ENCODE results near the gene CFAP77. TPM values are rescaled to one million over a fixed set of nuclear protein-coding genes. Genes with fewer than 3 reads are reported as not detected.

The CFAP77 gene
- total and polyA plus RNA-seq, 2 of the 4 experiments (the other 2 are of a cell fraction), result not detected

DNA sequence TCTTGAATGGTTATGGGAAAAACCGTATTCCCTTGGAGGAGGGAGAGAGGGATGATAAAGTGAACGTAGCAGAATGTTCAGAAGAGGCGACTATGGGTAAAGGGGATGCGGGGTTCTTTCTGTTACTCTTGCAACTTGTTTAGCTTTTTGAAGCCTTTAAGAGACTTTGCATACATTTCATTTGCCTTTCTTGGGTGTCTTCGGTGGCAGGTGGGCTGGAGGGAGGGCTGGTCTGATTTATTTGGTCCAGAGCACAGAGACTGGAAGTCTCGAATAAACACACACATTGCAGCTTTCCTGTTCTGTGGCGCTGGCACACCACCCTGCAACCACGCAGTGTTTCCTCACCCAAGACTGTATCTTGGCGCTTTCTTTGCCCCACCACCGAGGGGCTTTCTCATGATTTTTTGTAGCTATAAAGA lies 26.5 kb upstream of the CFAP77 start:
- Histone ChIP-seq H2BK5ac (ENCODE audit: low read depth, low read length, poor library complexity, severe bottlenecking) (no peak overlapping the region), H4K5ac (ENCODE audit: low read depth, low read length) (no peak overlapping the region), H2BK20ac (ENCODE audit: low read depth, low read length) (no peak overlapping the region), H3K23ac (ENCODE audit: low read depth, low read length) (no peak overlapping the region), H3K9me3 (ENCODE audit: control insufficient read depth, insufficient read depth, low read length) (no peaks in the 10 kb centered on the region), H3K14ac (replicated peaks; ENCODE audit: low read depth, low read length) (no peak overlapping the region), H4K20me1 (ENCODE audit: insufficient read depth, low read length) (no peaks in the 10 kb centered on the region; the same call in 1 of the 2 replicates), H2AK9ac (replicated peaks; ENCODE audit: low read depth, low read length, poor library complexity) (no peak overlapping the region), H3K18ac (ENCODE audit: low read depth, low read length) (no peak overlapping the region), H3K4me3 (ENCODE audit: insufficient read depth, low read depth, low read length) (no peak overlapping the region), H4K91ac (ENCODE audit: insufficient read depth, low read depth, low read length) (no peak overlapping the region), H3K9me1 (ENCODE audit: insufficient read depth, low read length) (0 out of 2 replicates have a peak, but pooled peaks cover 2% of the 10 kb centered on the region), H2BK120ac (ENCODE audit: low read depth, low read length) (no peak overlapping the region), H2BK15ac (ENCODE audit: low read depth, low read length) (no peak overlapping the region), H3K4me1 (ENCODE audit: control insufficient read depth, insufficient read depth, low read length) (no peaks in the 10 kb centered on the region), H2AK5ac (ENCODE audit: low read depth, low read length) (no peak overlapping the region), H2AFZ (replicated peaks; ENCODE audit: low read length, poor library complexity) (no peak overlapping the region), H3K27ac (ENCODE audit: insufficient read depth, low read length) (no peak overlapping the region), H3K4me2 (ENCODE audit: low read depth, low read length) (no peak overlapping the region), H3K36me3 (ENCODE audit: control insufficient read depth, insufficient read depth, low read length) (peaks cover 43% of the 10 kb centered on the region), H4K8ac (ENCODE audit: low read depth in 2 of 2, low read length in 2 of 2) (no peak overlapping the region), H3K4ac (ENCODE audit: low read depth, low read length) (no peak overlapping the region), H3K79me1 (ENCODE audit: low read depth in 1 of 2, low read length in 2 of 2) (peaks cover 0 to 4% of the 10 kb centered on the region in 2 experiments; a peak in 2 of 4 replicates), H3K27me3 (ENCODE audit: control insufficient read depth, insufficient read depth, low read length) (no peaks in the 10 kb centered on the region), H3K56ac (ENCODE audit: extremely low read depth, insufficient read depth, low read length) (no peak overlapping the region), H3K9ac (ENCODE audit: low read depth, low read length) (no peak overlapping the region)
- CTCF ChIA-PET, result no interaction called here
- ATAC-seq (ENCODE audit: low read depth) (no peak), DNase-seq (no peak)
- WGBS, 2 experiments (ENCODE audit: extremely low coverage in 2 of 2, insufficient read length in 1 of 2), result 100% methylated on average over 3 of the region's 10 CpGs; no CpG with 5 or more reads in 1 of the 2 experiments
- no peak for TF ChIP-seq CEBPB (IDR thresholded peaks at IDR 0.05; ENCODE audit: low read depth, low read length)
- TF ChIP-seq CHD1 (IDR thresholded peaks at IDR 0.05; ENCODE audit: low read depth, low read length), result no peak
- TF ChIP-seq MXI1 (IDR thresholded peaks at IDR 0.05; ENCODE audit: borderline replicate concordance, low read depth, low read length), result no peak
- TF ChIP-seq MAZ (IDR thresholded peaks at IDR 0.05; ENCODE audit: borderline replicate concordance, low read depth, low read length), result no peak
- TF ChIP-seq BHLHE40 (IDR thresholded peaks at IDR 0.05; ENCODE audit: low read depth, low read length), result no peak
- no peak for TF ChIP-seq FOS (IDR thresholded peaks at IDR 0.05; ENCODE audit: low read depth, low read length)
- TF ChIP-seq ELK1 (IDR thresholded peaks at IDR 0.05; ENCODE audit: borderline replicate concordance, low read depth, low read length), result no peak
- TF ChIP-seq NFE2L2 (IDR thresholded peaks at IDR 0.05; ENCODE audit: low read depth, low read length), result no peak
- POLR2A ChIA-PET (ENCODE audit: unreplicated experiment), result interaction anchor here (0.5 kb wide), 1 partner anchor 22 kb away, joined by 4 read pairs; no protein-coding TSS in a partner anchor
- no TSS peak for BruUV-seq (replicated peaks)
- dilution Hi-C loops (cut with HindIII; ENCODE audit: low sequenced_read_pairs, unreplicated experiment) (no loop called here), intact Hi-C loops (cut with micrococcal nuclease) (no loop called here), in situ Hi-C loops (cut with MboI; ENCODE audit: low sequenced_read_pairs) (no loop called here)
